ENCODE data around the gene CMTM5.
"Not testable (repeated sequence)": the region's sequence is repeated elsewhere in the genome, so short reads cannot be mapped to it uniquely, and the experiment has no call there.

The CMTM5 gene

DNA sequence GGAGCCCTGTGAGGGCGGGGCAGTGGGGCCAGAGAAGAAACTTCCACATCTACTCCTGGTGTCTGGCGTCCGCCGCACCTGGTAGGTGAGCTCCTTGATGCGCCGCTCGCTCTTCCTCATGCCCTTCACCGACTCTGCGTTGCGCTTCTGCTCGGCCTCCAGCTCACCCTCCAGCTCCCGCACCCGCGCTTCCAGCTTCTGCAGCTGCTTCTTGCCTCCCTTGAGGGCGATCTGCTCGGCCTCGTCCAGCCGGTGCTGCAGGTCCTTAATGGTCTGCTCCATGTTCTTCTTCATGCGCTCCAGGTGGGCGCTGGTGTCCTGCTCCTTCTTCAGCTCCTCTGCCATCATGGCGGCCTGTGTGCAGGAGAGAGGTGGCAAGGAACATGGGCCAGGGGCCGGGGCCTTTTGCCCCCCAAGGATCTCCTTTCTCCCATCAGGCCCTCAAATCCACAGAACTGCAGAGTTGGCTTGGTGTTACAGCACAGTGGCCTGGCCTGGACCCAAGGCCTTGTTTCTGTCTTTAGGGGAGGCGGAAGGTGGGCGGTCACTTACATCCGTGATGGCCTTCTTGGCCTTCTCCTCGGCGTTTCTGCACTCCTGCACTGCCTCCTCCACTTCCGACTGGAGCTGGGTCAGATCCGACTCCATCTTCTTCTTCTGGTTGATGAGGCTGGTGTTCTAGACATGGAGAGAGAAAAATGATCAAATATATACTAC, 7.7 kb downstream of the CMTM5 start:
- no peak for DNase-seq (ENCODE audit: low read depth)
- TF ChIP-seq, protein P1, sequence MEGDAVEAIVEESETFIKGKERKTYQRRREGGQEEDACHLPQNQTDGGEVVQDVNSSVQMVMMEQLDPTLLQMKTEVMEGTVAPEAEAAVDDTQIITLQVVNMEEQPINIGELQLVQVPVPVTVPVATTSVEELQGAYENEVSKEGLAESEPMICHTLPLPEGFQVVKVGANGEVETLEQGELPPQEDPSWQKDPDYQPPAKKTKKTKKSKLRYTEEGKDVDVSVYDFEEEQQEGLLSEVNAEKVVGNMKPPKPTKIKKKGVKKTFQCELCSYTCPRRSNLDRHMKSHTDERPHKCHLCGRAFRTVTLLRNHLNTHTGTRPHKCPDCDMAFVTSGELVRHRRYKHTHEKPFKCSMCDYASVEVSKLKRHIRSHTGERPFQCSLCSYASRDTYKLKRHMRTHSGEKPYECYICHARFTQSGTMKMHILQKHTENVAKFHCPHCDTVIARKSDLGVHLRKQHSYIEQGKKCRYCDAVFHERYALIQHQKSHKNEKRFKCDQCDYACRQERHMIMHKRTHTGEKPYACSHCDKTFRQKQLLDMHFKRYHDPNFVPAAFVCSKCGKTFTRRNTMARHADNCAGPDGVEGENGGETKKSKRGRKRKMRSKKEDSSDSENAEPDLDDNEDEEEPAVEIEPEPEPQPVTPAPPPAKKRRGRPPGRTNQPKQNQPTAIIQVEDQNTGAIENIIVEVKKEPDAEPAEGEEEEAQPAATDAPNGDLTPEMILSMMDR (conservative IDR thresholded peaks at IDR 0.05; ENCODE audit: low read length) = no peak
- H3K4me3 ChIP-seq (ENCODE audit: low read length) = no peak overlapping the region

DNA sequence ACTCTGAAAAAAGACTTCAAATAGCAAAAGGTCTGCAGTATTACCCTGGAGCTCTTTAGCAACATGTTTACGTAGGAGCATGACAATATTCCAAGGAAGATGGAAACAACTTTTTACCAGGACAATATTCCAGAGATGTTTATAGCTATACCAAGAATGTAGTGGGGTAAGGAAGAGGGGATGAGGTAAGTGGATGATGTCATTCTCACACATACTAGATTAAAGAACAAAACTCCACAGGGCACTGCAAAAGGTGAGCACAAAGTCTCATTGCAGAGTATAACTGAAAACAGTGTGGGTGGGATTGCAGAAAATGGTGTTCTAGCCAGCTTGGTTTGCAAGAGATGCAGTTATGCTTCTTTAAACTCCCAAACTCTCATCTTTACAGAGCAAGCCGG, 8.4 kb downstream of the CMTM5 start:
- no peak overlapping the region for H3K4me3 ChIP-seq (ENCODE audit: low read length)
- TF ChIP-seq, protein P1 (conservative IDR thresholded peaks at IDR 0.05; ENCODE audit: low read length) = no peak
- DNase-seq (ENCODE audit: low read depth) = no peak

DNA sequence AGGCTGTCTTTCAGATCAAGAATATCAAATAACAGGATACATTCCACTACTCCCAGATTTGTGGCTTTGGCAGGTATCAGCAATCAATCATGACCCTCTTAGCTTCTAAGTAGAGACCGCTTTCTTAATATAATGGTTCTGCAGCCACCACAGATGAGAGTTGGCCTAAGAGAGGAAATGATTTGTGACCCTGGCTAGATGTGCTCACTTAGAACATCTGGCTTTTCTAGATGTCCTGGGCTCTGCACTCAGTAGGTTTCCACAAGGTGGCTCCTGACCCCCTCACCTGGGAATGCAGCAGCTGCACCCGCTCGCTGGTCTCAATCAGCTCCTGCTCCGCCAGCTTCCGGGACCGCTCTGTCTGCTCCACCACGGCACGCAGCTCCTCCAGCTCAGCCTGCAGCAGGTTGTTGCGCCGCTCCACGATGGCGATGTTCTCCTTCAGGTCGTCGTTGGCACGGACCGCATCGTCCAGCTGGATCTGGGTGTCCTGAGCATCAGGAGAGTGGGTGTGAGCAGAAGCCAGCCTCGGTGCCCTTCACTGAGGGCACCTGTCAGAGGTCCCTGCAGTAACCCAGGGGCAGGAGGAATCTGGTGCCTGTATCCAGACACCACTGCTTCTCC, 8.9 kb downstream of the CMTM5 start:
- no peak for DNase-seq (ENCODE audit: low read depth)
- TF ChIP-seq, protein P1 (conservative IDR thresholded peaks at IDR 0.05; ENCODE audit: low read length) = no peak
- H3K4me3 ChIP-seq (ENCODE audit: low read length) = no peak overlapping the region

DNA sequence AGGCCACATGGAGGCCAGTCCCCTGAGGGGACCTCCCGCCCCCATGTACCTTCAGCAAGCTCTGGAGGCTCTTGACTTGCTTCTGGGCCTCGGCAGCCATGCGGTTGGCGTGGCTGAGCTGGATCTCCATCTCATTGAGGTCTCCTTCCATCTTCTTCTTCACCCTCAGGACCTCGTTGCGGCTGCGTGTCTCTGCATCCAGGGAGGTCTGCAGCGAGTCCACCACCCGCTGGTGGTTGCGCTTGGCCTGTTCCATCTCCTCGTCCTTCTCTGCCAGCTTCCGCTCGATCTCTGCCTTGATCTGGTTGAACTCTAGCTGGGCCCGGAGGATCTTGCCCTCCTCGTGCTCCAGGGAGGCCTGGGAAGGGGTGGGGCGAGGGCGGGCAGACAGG, 9.4 kb downstream of the CMTM5 start:
- DNase-seq (ENCODE audit: low read depth) = not testable (repeated sequence)

DNA sequence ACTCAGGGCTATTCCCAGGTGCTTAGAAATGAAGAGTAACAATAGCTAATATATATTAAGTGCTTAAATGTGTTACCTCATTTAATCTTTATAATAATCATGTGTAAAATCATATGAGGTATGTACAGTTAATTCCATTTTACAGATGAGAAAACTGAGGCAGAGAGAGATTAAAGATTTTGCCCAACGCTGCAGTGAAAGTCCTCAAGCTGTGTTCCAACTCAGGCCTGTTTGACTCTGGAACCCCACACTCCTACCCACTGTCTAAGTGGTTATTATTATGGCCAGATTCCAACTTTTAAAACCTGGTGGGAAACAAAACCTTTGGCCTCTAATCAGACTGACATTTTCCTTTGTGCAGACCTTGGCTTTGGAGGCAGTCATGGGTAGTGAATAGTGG, 10.2 kb downstream of the CMTM5 start:
- TF ChIP-seq, protein P1 (conservative IDR thresholded peaks at IDR 0.05; ENCODE audit: low read length) = no peak
- no peak for DNase-seq (ENCODE audit: low read depth)
- H3K4me3 ChIP-seq (ENCODE audit: low read length) = no peak overlapping the region

More for the DNA sequence above, 9.4 kb downstream of the CMTM5 start:
- H3K4me3 ChIP-seq (ENCODE audit: low read length) = not testable (repeated sequence)

DNA sequence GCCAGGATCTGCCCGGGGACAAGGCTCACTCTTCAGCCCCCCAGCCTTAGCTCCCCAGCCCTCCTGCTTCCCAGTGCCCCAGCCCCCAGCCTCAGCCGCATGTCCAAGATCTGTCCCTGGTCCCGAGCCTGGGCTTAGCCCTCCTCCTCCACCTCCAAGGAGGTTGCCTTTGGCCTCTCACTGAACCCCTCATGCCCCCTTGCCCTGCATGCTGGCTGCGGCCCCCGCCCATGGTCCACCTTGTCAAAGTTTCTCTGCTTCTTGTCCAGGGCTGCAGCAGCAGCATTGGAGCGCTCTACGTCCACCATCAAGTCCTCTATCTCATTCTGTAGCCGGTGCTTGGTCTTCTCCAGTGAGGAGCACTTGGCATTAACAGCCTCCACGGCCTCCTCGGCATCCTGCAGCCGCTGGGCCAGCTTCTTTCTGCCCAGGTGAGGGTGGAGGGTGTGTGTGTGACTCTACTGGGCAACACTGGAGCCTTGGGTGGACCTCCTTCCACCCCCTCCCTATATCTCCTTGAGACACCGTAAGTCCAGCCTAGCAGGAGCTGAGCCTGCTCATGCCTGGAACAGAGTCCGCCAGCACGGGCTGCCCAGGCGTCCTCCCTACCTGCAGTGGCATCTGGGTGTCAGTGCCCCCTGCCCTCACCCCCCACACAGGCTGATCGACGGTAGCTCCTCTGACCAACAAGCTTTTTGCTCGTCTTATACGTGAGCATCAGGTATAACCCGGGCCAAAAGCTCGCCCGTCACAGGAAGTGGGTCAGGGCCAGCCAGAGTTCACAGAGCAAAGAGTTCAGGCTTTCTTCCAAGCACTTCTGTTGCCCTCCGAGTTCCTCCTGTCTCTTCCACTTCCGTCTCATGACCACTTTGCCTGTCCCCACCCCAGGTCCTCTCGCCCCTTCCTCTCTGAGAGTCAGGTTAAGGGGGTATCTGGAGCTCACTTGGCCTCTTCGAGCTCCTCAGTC, 11.4 kb downstream of the CMTM5 start:
- TF ChIP-seq, protein P1 (conservative IDR thresholded peaks at IDR 0.05; ENCODE audit: low read length) = no peak
- H3K4me3 ChIP-seq (ENCODE audit: low read length) = no peak overlapping the region
- DNase-seq (ENCODE audit: low read depth) = no peak

DNA sequence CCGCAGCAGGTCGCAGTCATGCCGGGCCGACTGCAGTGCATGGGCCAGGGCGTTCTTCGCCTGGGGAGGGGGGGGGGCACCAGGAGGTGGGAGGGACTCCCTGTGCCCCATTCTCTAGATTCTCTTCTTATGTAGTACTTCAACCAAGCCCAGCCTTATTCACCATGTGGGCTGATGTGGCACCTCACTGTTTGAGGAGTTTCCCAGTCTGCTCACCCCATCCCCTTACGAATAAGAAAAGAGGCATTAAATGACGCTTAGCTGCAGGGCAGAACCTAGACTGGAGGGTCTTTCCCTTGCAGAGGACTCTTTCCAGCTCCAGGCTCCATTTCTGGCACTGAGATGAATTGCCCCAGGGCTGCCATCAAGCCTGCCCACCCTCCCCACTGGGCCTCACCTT, 12.2 kb downstream of the CMTM5 start:
- no peak overlapping the region for H3K4me3 ChIP-seq (ENCODE audit: low read length)
- DNase-seq (ENCODE audit: low read depth) = no peak
- TF ChIP-seq, protein P1 (conservative IDR thresholded peaks at IDR 0.05; ENCODE audit: low read length) = no peak

Measured in AG10803 (cell line).